Loucy (cell line): ENCODE results near the gene UBE2C.

Source experiments
- H2AFZ ChIP-seq: fragments of 200-600 bp; sonication (generic); 2 replicates; pipeline ENCODE4 v1.6.0; 2016; ENCODE audit warnings: antibody characterized with exemption, mild to moderate bottlenecking, low read length, moderate library complexity
- H3F3A ChIP-seq: fragments of 200-600 bp; 2 replicates; pipeline ENCODE4 v1.6.0; 2016; ENCODE audit warnings: antibody characterized with exemption, low read depth, mild to moderate bottlenecking
- H3K27me3 ChIP-seq: fragments of 200-600 bp; sonication (generic); 2 replicates; pipeline ENCODE4 v1.6.1; 2014; ENCODE audit warnings: low read length, mild to moderate bottlenecking; ENCODE audit not compliant: insufficient read depth, poor library complexity, severe bottlenecking
- H3K36me3 ChIP-seq: fragments of 200-600 bp; sonication (generic); 2 replicates; pipeline ENCODE4 v1.6.1; 2016; ENCODE audit warnings: low read length; ENCODE audit not compliant: insufficient read depth
- H3K4me1 ChIP-seq: fragments of 200-600 bp; sonication (generic); 2 replicates; pipeline ENCODE4 v1.5.1; 2014; ENCODE audit warnings: low read length, mild to moderate bottlenecking; ENCODE audit not compliant: insufficient read depth, poor library complexity, severe bottlenecking
- H3K4me2 ChIP-seq: fragments of 200-600 bp; sonication (generic); 2 replicates; pipeline ENCODE4 v1.6.0; 2014; ENCODE audit warnings: antibody characterized with exemption, low read length, low read depth, mild to moderate bottlenecking; ENCODE audit not compliant: poor library complexity, severe bottlenecking
- H3K4me3 ChIP-seq: fragments of 200-600 bp; sonication (generic); 2 replicates; pipeline ENCODE4 v1.5.1; 2014; ENCODE audit warnings: low read length, mild to moderate bottlenecking, mixed read lengths; ENCODE audit not compliant: poor library complexity, severe bottlenecking
- H3K79me2 ChIP-seq: fragments of 200-600 bp; sonication (generic); 2 replicates; pipeline ENCODE4 v1.6.1; 2014; ENCODE audit warnings: low read length; ENCODE audit not compliant: insufficient read depth
- H3K9ac ChIP-seq: fragments of 200-600 bp; sonication (generic); 2 replicates; pipeline ENCODE4 v1.6.0; 2014; ENCODE audit warnings: mild to moderate bottlenecking, low read depth, low read length, moderate library complexity; ENCODE audit not compliant: poor library complexity, severe bottlenecking
- H3K9me2 ChIP-seq: fragments of 200-600 bp; sonication (generic); replicated peaks from 2 replicates; pipeline ENCODE4 v1.6.1; 2016; ENCODE audit warnings: low read depth, low read length, mixed read lengths
- H3K9me3 ChIP-seq: fragments of 200-600 bp; sonication (generic); 2 replicates; pipeline ENCODE4 v1.6.1; 2014; ENCODE audit warnings: mild to moderate bottlenecking, antibody characterized with exemption, low read length, low read depth; ENCODE audit not compliant: insufficient read depth
- H4K20me1 ChIP-seq: fragments of 200-600 bp; sonication (generic); 2 replicates; pipeline ENCODE4 v1.6.0; 2014; ENCODE audit warnings: antibody characterized with exemption, low read length, mild to moderate bottlenecking; ENCODE audit not compliant: insufficient read depth, poor library complexity, severe bottlenecking
- CTCF ChIP-seq: fragments of 200-600 bp; sonication (generic); conservative IDR thresholded peaks from 2 replicates; pipeline ENCODE4 v1.5.1; 2014; ENCODE audit warnings: mild to moderate bottlenecking, antibody characterized with exemption, low read length
- EZH2phosphoT487 ChIP-seq: fragments of 200-600 bp; IDR thresholded peaks from 2 replicates; pipeline ENCODE4 v1.6.1; 2018; ENCODE audit warnings: antibody characterized with exemption, mild to moderate bottlenecking, moderate library complexity, borderline replicate concordance

The UBE2C gene

GRCh38 chr20:45813006-45813340 is 529 bp downstream of the UBE2C start:
- Histone ChIP-seq H3F3A (peaks cover 2% of the 10 kb centered on the region; the same call in 1 of the 2 replicates), H3K27me3 (peaks cover 8% of the 10 kb centered on the region), H3K9ac (peak overlapping the region; percentile 99), H3K4me1 (peaks cover 38% of the 10 kb centered on the region), H3K9me3 (no peaks in the 10 kb centered on the region), H3K9me2 (no peaks in the 10 kb centered on the region), H3K4me3 (peak overlapping the region; percentile 100), H2AFZ (peak overlapping the region; percentile 74), H4K20me1 (peaks cover 17% of the 10 kb centered on the region), H3K4me2 (peak overlapping the region; percentile 86), H3K79me2 (peaks cover 59% of the 10 kb centered on the region), H3K36me3 (peaks cover 45% of the 10 kb centered on the region; the same call in 1 of the 2 replicates)
- TF ChIP-seq CTCF = no peak
- TF ChIP-seq EZH2phosphoT487 = no peak

GRCh38 chr20:45813489-45813888 is 1.0 kb downstream of the UBE2C start:
- Histone ChIP-seq H3K4me2 (peak overlapping the region; percentile 86), H3K9me2 (no peaks in the 10 kb centered on the region), H3K36me3 (peaks cover 44% of the 10 kb centered on the region; the same call in 1 of the 2 replicates), H3F3A (peaks cover 2% of the 10 kb centered on the region; the same call in 1 of the 2 replicates), H3K9ac (peak overlapping the region; percentile 99), H3K9me3 (no peaks in the 10 kb centered on the region), H3K4me1 (peaks cover 38% of the 10 kb centered on the region), H2AFZ (no peak overlapping the region), H3K27me3 (peaks cover 8% of the 10 kb centered on the region), H4K20me1 (peaks cover 17% of the 10 kb centered on the region), H3K4me3 (peak overlapping the region; percentile 100), H3K79me2 (peaks cover 59% of the 10 kb centered on the region)
- TF ChIP-seq EZH2phosphoT487 = no peak
- no peak for TF ChIP-seq CTCF

- H3K79me2 ChIP-seq = peaks cover 59% of the 10 kb centered on the region
Measured at GRCh38 chr20:45814314-45814713, 1.9 kb downstream of the UBE2C start.

More at GRCh38 chr20:45814314-45814713, 1.9 kb downstream of the UBE2C start:
- Histone ChIP-seq H3K27me3 (peaks cover 8% of the 10 kb centered on the region), H3K36me3 (peaks cover 36% of the 10 kb centered on the region; the same call in 1 of the 2 replicates), H3K4me2 (peak overlapping the region; percentile 86), H3K4me3 (peak overlapping the region; percentile 100), H3K9ac (peak overlapping the region; percentile 53), H3K4me1 (peaks cover 38% of the 10 kb centered on the region), H3K9me2 (no peaks in the 10 kb centered on the region), H3F3A (peaks cover 2% of the 10 kb centered on the region; the same call in 1 of the 2 replicates), H2AFZ (no peak overlapping the region), H4K20me1 (peaks cover 17% of the 10 kb centered on the region), H3K9me3 (no peaks in the 10 kb centered on the region)
- no peak for TF ChIP-seq CTCF
- TF ChIP-seq EZH2phosphoT487 = no peak
